ENCODE results near the gene ADARB2. TPM values are rescaled to one million over a fixed set of nuclear protein-coding genes. Genes with fewer than 3 reads are reported as not detected.

The ADARB2 gene
- total RNA-seq, 2 donors from 2014 or later: 1.1 to 1.8 TPM

DNA sequence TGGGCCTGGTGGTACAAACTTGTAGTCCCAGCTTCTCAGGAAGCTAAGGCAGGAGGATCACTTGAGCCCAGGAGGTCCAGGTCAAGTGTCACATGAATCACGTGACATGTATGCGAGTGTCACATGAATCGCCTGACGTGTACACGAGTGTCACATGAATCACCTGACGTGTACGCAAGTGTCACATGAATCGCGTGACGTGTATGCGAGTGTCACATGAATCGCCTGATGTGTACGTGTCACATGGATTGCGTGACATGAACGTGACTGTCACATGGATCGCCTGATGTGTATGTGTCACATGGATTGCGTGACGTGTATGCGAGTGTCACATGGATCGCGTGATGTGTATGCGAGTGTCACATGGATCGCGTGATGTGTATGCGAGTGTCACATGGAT lies 9.5 kb upstream of the ADARB2 start:
- no peaks in the 10 kb centered on the region for H3K4me1 Mint-ChIP-seq
- Histone ChIP-seq H3K4me1 (ENCODE audit: control insufficient read depth, insufficient read depth, low read length) (no peaks in the 10 kb centered on the region), H3K4me3 (ENCODE audit: low read length) (no peak overlapping the region), H3K9me3 (ENCODE audit: control insufficient read depth, low read length) (peaks cover 22% of the 10 kb centered on the region), H3K27me3 (ENCODE audit: control insufficient read depth, insufficient read depth, low read length, poor library complexity, severe bottlenecking) (no peaks in the 10 kb centered on the region), H3K27ac (ENCODE audit: low read depth, low read length) (no peak overlapping the region), H3K36me3 (ENCODE audit: control insufficient read depth, insufficient read depth, low read length) (no peaks in the 10 kb centered on the region), H3K9ac (ENCODE audit: extremely low read depth, low read length, poor library complexity, severe bottlenecking) (no peak overlapping the region)
- 95 to 96% methylated on average over 25 of the region's 25 CpGs for WGBS, 2 experiments (ENCODE audit: insufficient coverage in 1 of 2, insufficient read length in 1 of 2)
- no peak overlapping the region for H3K4me3 Mint-ChIP-seq
- H3K9me3 Mint-ChIP-seq: peaks cover 21% of the 10 kb centered on the region
- H3K27ac Mint-ChIP-seq: no peak overlapping the region
- H3K36me3 Mint-ChIP-seq (ENCODE audit: low read depth): no peaks in the 10 kb centered on the region
- TF ChIP-seq, protein P1, sequence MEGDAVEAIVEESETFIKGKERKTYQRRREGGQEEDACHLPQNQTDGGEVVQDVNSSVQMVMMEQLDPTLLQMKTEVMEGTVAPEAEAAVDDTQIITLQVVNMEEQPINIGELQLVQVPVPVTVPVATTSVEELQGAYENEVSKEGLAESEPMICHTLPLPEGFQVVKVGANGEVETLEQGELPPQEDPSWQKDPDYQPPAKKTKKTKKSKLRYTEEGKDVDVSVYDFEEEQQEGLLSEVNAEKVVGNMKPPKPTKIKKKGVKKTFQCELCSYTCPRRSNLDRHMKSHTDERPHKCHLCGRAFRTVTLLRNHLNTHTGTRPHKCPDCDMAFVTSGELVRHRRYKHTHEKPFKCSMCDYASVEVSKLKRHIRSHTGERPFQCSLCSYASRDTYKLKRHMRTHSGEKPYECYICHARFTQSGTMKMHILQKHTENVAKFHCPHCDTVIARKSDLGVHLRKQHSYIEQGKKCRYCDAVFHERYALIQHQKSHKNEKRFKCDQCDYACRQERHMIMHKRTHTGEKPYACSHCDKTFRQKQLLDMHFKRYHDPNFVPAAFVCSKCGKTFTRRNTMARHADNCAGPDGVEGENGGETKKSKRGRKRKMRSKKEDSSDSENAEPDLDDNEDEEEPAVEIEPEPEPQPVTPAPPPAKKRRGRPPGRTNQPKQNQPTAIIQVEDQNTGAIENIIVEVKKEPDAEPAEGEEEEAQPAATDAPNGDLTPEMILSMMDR (conservative IDR thresholded peaks at IDR 0.05): no peak
- DNase-seq: no peak
- peaks cover 11% of the 10 kb centered on the region for H3K27me3 Mint-ChIP-seq (ENCODE audit: insufficient read depth)

DNA sequence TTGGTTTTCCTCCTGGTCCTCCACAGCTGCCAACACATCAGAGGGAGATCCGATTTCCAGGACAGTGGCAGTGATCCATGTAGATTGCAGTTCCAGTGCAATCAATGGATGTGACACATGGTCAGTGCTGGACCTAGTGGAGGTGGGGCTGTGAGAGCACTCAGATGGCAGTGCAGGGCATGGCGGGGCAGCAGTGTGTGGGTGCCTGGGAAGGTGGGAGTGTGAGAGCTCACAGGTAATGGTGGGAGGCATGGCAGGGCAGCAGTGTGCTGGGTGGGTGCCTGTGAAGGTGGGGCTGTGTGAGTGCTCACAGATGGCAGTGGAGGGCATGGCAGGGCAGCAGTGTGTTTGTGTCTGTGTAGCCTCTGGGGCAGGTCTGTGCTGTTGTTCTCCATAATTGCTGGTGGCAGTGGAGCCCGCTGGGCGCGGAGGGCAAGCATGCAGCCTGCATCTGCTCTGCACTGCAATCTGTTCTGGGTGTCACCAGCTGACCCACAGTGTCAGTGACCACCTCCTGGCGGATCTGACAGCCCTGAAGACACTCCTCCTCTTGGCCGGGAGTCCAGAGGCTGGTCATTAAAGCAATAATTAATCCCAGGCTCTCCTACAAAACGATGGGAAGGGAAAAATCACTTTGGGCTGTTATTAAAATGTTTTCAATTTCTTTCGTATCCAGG lies 8.6 kb upstream of the ADARB2 start:
- TF ChIP-seq, protein P1 (conservative IDR thresholded peaks at IDR 0.05): no peak
- H3K4me3 Mint-ChIP-seq: no peak overlapping the region
- H3K36me3 Mint-ChIP-seq (ENCODE audit: low read depth): no peaks in the 10 kb centered on the region
- no peak overlapping the region for H3K27ac Mint-ChIP-seq
- Histone ChIP-seq H3K9ac (ENCODE audit: extremely low read depth, low read length, poor library complexity, severe bottlenecking) (no peak overlapping the region), H3K27me3 (ENCODE audit: control insufficient read depth, insufficient read depth, low read length, poor library complexity, severe bottlenecking) (peaks cover under 1% of the 10 kb centered on the region), H3K36me3 (ENCODE audit: control insufficient read depth, insufficient read depth, low read length) (no peaks in the 10 kb centered on the region), H3K27ac (ENCODE audit: low read depth, low read length) (no peak overlapping the region), H3K9me3 (ENCODE audit: control insufficient read depth, low read length) (peaks cover 16% of the 10 kb centered on the region), H3K4me3 (ENCODE audit: low read length) (no peak overlapping the region), H3K4me1 (ENCODE audit: control insufficient read depth, insufficient read depth, low read length) (no peaks in the 10 kb centered on the region)
- peaks cover 17% of the 10 kb centered on the region for H3K9me3 Mint-ChIP-seq
- peaks cover 15% of the 10 kb centered on the region for H3K27me3 Mint-ChIP-seq (ENCODE audit: insufficient read depth)
- H3K4me1 Mint-ChIP-seq: no peaks in the 10 kb centered on the region
- DNase-seq: no peak
- 87 to 100% methylated on average over 3 to 9 of the region's 9 CpGs for WGBS, 2 experiments (ENCODE audit: insufficient coverage in 1 of 2, insufficient read length in 1 of 2)

DNA sequence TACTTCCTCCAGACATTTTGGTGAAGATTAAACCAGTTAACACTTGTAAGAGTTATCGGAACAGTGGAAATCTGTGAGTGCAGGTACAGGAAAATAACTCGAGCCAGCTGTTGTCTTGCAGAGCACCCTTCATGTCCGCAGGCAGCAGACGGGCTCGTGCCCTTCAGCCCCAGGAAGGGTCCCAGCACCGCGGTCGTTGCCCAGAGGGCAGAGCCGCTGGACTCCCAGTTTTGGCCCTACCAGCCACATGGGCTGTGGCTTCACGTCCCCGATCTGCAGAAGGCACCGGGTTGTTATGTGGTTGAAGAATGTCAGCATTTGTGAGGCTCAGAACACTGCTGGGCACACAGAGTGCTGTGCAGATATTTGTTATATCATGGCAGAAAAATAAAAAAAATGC lies 7.2 kb upstream of the ADARB2 start:
- Histone ChIP-seq H3K36me3 (ENCODE audit: control insufficient read depth, insufficient read depth, low read length) (no peaks in the 10 kb centered on the region), H3K27ac (ENCODE audit: low read depth, low read length) (no peak overlapping the region), H3K27me3 (ENCODE audit: control insufficient read depth, insufficient read depth, low read length, poor library complexity, severe bottlenecking) (peaks cover 9% of the 10 kb centered on the region), H3K4me1 (ENCODE audit: control insufficient read depth, insufficient read depth, low read length) (no peaks in the 10 kb centered on the region), H3K4me3 (ENCODE audit: low read length) (no peak overlapping the region), H3K9me3 (ENCODE audit: control insufficient read depth, low read length) (peaks cover 8% of the 10 kb centered on the region), H3K9ac (ENCODE audit: extremely low read depth, low read length, poor library complexity, severe bottlenecking) (no peak overlapping the region)
- Mint-ChIP-seq H3K27me3 (ENCODE audit: insufficient read depth) (peaks cover 27% of the 10 kb centered on the region), H3K9me3 (peaks cover 10% of the 10 kb centered on the region), H3K4me1 (no peaks in the 10 kb centered on the region), H3K27ac (no peak overlapping the region), H3K4me3 (no peak overlapping the region), H3K36me3 (ENCODE audit: low read depth) (no peaks in the 10 kb centered on the region)
- 92 to 98% methylated on average over 6 to 12 of the region's 12 CpGs for WGBS, 2 experiments (ENCODE audit: insufficient coverage in 1 of 2, insufficient read length in 1 of 2)
- TF ChIP-seq, protein P1 (conservative IDR thresholded peaks at IDR 0.05): no peak
- DNase-seq: no peak
